HEK293 (cell line): ENCODE results near the gene TOR3A.
A peak's percentile ranks its signal among the peaks of the same experiment; 100 is the strongest.

Experiments
- CTCF ChIA-PET: fragments of 350-600 bp; formaldehyde crosslinking; extraction: SDS; loops from one replicate; lab custom pipeline; 2021; ENCODE audit warnings: antibody characterized with exemption; lab: Yijun Ruan, JAX
- POLR2A ChIA-PET: fragments of 300-600 bp; formaldehyde crosslinking; extraction: SDS; loops from one replicate; lab custom pipeline; 2020; ENCODE audit warnings: antibody characterized with exemption, inconsistent platforms; lab: Yijun Ruan, JAX
- H3K27ac ChIP-seq: fragments of 200-500 bp; sonication (Bioruptor generic); 2 replicates; pipeline ENCODE4 v1.5.1; 2014; ENCODE audit warnings: low read depth, low read length, control low read depth, inconsistent platforms; ENCODE audit errors: extremely low read depth
- H3K36me3 ChIP-seq, 2 experiments: fragments of 200-500 bp in 1 of 2; sonication (Bioruptor generic) in 1 of 2; 1 replicate in 1 of 2; 2 replicates in 1 of 2; pipeline ENCODE4 v1.5.1; 2014 to 2017; ENCODE audit warnings: inconsistent platforms in 2 of 2, low read length in 2 of 2; ENCODE audit not compliant: control insufficient read depth in 2 of 2, insufficient read depth in 1 of 2
- H3K4me1 ChIP-seq: fragments of 200-500 bp; sonication (Bioruptor generic); 2 replicates; pipeline ENCODE4 v1.5.1; 2014; ENCODE audit warnings: mild to moderate bottlenecking, low read length, inconsistent platforms; ENCODE audit not compliant: control insufficient read depth, insufficient read depth
- H3K4me3 ChIP-seq: 2 replicates; pipeline ENCODE4 v1.5.1; 2011; ENCODE audit warnings: low read depth, mild to moderate bottlenecking, control low read depth, low read length, moderate library complexity
- H3K9me3 ChIP-seq: fragments of 200-500 bp; sonication (Bioruptor generic); 2 replicates; pipeline ENCODE4 v1.5.1; 2014; ENCODE audit warnings: low read depth, low read length, inconsistent platforms; ENCODE audit not compliant: control insufficient read depth, insufficient read depth
- SCRT2 ChIP-seq: fragments of 450-650 bp; formaldehyde crosslinking; IDR thresholded peaks from 2 replicates; pipeline ENCODE4 v1.5.1; 2016; ENCODE audit warnings: missing biosample characterization, missing genetic modification characterization
- ZBTB17 ChIP-seq: fragments of 450-650 bp; formaldehyde crosslinking; IDR thresholded peaks from 2 replicates; pipeline ENCODE4 v1.5.1; 2016; ENCODE audit warnings: missing biosample characterization, missing genetic modification characterization
- ZBTB20 ChIP-seq: fragments of 450-650 bp; formaldehyde crosslinking; IDR thresholded peaks from 2 replicates; pipeline ENCODE4 v1.5.1; 2016; ENCODE audit warnings: missing biosample characterization, missing genetic modification characterization
- ZFP41 ChIP-seq: fragments of 450-650 bp; formaldehyde crosslinking; IDR thresholded peaks from 2 replicates; pipeline ENCODE4 v1.5.1; 2016; ENCODE audit warnings: missing biosample characterization, missing genetic modification characterization, borderline replicate concordance
- ZNF10 ChIP-seq: fragments of 450-650 bp; formaldehyde crosslinking; IDR thresholded peaks from 2 replicates; pipeline ENCODE4 v1.5.1; 2017; ENCODE audit warnings: missing biosample characterization, missing genetic modification characterization
- ZNF140 ChIP-seq: fragments of 450-650 bp; formaldehyde crosslinking; IDR thresholded peaks from 2 replicates; pipeline ENCODE4 v1.5.1; 2016; ENCODE audit warnings: missing biosample characterization, missing genetic modification characterization
- ZNF184 ChIP-seq: fragments of 450-650 bp; IDR thresholded peaks from 2 replicates; pipeline ENCODE4 v1.5.1; 2018; ENCODE audit warnings: missing biosample characterization, mild to moderate bottlenecking, missing genetic modification characterization
- ZNF311 ChIP-seq: fragments of 450-650 bp; formaldehyde crosslinking; IDR thresholded peaks from 2 replicates; pipeline ENCODE4 v1.5.1; 2017; ENCODE audit warnings: missing biosample characterization, missing genetic modification characterization, borderline replicate concordance
- ZNF335 ChIP-seq: fragments of 450-650 bp; formaldehyde crosslinking; conservative IDR thresholded peaks from 2 replicates; pipeline ENCODE4 v1.5.1; 2016; ENCODE audit warnings: missing biosample characterization, missing genetic modification characterization
- ZNF354C ChIP-seq: fragments of 450-650 bp; formaldehyde crosslinking; IDR thresholded peaks from 2 replicates; pipeline ENCODE4 v1.5.1; 2016; ENCODE audit warnings: missing biosample characterization, missing genetic modification characterization, low read depth, borderline replicate concordance
- ZNF416 ChIP-seq: fragments of 450-650 bp; formaldehyde crosslinking; IDR thresholded peaks from 2 replicates; pipeline ENCODE4 v1.5.1; 2016; ENCODE audit warnings: missing biosample characterization, missing genetic modification characterization
- ZNF610 ChIP-seq: fragments of 450-650 bp; formaldehyde crosslinking; IDR thresholded peaks from 2 replicates; pipeline ENCODE4 v1.5.1; 2016; ENCODE audit warnings: missing biosample characterization, missing genetic modification characterization, borderline replicate concordance
- ZNF664 ChIP-seq: fragments of 450-650 bp; formaldehyde crosslinking; IDR thresholded peaks from 2 replicates; pipeline ENCODE4 v1.5.1; 2016; ENCODE audit warnings: missing biosample characterization, missing genetic modification characterization
- TF ChIP-seq, protein P1 (sequence below): fragments of 450-650 bp; formaldehyde crosslinking; IDR thresholded peaks from 2 replicates; pipeline ENCODE4 v1.5.1; 2016; ENCODE audit warnings: missing biosample characterization, missing genetic modification characterization
- TF ChIP-seq, protein P2 (sequence below): fragments of 450-650 bp; formaldehyde crosslinking; conservative IDR thresholded peaks from 2 replicates; pipeline ENCODE4 v1.5.1; 2016; ENCODE audit warnings: low read depth, missing biosample characterization, missing genetic modification characterization
- TF ChIP-seq, protein P3 (sequence below): fragments of 450-650 bp; formaldehyde crosslinking; IDR thresholded peaks from 2 replicates; pipeline ENCODE4 v1.5.1; 2016; ENCODE audit warnings: missing biosample characterization, missing genetic modification characterization

TOR3A gene

DNA sequence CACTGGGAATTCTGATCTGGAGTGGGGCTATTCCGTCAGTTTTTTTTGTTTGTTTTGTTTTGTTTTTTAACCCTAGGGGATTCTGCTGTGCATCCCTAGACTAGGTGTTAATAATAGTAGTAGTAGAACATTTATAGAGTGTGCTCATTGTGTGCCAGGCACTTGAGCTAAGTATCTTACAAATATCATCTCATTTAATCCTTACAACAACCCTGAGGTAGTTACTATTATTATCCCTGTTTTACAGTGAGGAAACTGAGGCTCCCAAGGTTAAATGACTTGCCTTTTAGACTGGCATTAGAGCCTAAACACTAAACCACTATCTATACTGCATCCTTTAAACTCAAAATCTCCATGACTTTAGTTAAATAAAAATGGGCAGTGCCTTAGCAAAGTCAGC lies 22.1 kb downstream of the TOR3A start:
- Histone ChIP-seq H3K36me3 (peaks cover 0 to 37% of the 10 kb centered on the region in 2 experiments; a peak in 1 of 3 replicates), H3K27ac (no peak overlapping the region), H3K9me3 (no peaks in the 10 kb centered on the region), H3K4me3 (no peak overlapping the region), H3K4me1 (no peaks in the 10 kb centered on the region)
- TF ChIP-seq ZNF311 (tag by site-specific recombination): no peak
- peak; percentile 72 for TF ChIP-seq ZNF664 (tag by site-specific recombination)
- TF ChIP-seq ZNF184 (tag by site-specific recombination): no peak
- POLR2A ChIA-PET: no interaction called here
- CTCF ChIA-PET: no interaction called here

DNA sequence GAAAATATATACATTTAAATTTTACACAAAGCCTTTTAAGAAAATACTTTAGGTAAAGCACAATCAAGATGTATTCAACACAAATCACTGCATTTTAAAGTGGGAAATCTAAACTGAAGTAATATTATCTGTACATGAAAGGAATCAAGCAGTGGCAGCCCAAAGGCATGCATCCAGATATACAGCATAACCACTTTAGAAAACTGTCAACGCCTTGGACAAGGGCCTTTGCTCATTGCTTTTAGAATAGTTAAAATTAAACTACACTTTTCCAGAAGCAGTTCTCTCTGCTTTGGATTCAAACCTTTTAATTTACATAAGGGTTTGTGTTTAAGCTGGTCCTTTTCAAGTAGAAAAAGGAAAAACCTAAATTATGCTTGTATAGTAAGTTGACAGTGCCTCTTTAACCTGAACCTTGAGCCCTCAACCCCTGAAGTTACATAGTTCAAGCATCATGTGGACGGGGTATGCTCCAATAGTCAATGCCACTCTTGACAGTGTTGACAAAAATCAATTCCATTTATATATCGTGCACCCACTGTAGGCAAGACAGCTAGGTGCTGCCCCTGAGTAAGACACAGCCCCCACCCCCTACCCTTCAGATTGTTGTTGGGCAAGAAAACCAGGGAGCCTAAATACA lies 22.9 kb downstream of the TOR3A start:
- Histone ChIP-seq H3K36me3 (peaks cover 0 to 42% of the 10 kb centered on the region in 2 experiments; a peak in 2 of 3 replicates), H3K4me3 (no peak overlapping the region), H3K4me1 (no peaks in the 10 kb centered on the region), H3K9me3 (no peaks in the 10 kb centered on the region), H3K27ac (no peak overlapping the region)
- ChIA-PET POLR2A (no interaction called here), CTCF (interaction anchor here (0.6 to 1.9 kb wide), 3 partner anchors 15 to 129 kb away, joined by 4 to 5 read pairs (median 5); no protein-coding TSS in a partner anchor)
- TF ChIP-seq ZNF354C (tag by site-specific recombination): no peak

DNA sequence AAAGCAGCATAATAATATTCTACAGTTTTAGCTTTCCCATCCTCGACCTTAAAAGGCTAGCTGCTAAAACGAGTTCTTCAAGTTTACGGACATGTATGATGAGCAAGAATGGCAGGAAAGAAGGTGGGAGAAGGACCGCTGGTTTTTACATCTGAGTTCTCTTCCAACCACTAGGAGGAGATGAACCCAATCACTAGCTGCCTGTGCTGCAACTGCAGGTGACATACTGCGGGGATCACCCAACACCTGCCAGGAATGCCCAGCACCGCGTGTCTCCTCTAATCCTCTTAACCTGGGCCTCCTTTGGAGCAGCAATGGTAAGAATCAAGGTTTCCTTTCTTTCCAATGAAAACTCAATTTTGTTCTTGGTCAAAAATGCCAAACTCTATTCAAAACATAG lies 23.5 kb downstream of the TOR3A start:
- Histone ChIP-seq H3K4me1 (no peaks in the 10 kb centered on the region), H3K36me3 (peaks cover 0 to 45% of the 10 kb centered on the region in 2 experiments; a peak in 2 of 3 replicates), H3K27ac (no peak overlapping the region), H3K9me3 (no peaks in the 10 kb centered on the region), H3K4me3 (no peak overlapping the region)
- POLR2A ChIA-PET: no interaction called here
- CTCF ChIA-PET: interaction anchor here (0.6 to 1.9 kb wide), 5 partner anchors 15 to 466 kb away, joined by 3 to 5 read pairs (median 4); no protein-coding TSS in a partner anchor
- TF ChIP-seq, protein P1, sequence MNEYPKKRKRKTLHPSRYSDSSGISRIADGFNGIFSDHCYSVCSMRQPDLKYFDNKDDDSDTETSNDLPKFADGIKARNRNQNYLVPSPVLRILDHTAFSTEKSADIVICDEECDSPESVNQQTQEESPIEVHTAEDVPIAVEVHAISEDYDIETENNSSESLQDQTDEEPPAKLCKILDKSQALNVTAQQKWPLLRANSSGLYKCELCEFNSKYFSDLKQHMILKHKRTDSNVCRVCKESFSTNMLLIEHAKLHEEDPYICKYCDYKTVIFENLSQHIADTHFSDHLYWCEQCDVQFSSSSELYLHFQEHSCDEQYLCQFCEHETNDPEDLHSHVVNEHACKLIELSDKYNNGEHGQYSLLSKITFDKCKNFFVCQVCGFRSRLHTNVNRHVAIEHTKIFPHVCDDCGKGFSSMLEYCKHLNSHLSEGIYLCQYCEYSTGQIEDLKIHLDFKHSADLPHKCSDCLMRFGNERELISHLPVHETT (tag by site-specific recombination): no peak
- TF ChIP-seq ZFP41 (tag by site-specific recombination): no peak
- TF ChIP-seq ZNF140 (tag by site-specific recombination): no peak
- TF ChIP-seq, all 188 proteins: peak for 0

DNA sequence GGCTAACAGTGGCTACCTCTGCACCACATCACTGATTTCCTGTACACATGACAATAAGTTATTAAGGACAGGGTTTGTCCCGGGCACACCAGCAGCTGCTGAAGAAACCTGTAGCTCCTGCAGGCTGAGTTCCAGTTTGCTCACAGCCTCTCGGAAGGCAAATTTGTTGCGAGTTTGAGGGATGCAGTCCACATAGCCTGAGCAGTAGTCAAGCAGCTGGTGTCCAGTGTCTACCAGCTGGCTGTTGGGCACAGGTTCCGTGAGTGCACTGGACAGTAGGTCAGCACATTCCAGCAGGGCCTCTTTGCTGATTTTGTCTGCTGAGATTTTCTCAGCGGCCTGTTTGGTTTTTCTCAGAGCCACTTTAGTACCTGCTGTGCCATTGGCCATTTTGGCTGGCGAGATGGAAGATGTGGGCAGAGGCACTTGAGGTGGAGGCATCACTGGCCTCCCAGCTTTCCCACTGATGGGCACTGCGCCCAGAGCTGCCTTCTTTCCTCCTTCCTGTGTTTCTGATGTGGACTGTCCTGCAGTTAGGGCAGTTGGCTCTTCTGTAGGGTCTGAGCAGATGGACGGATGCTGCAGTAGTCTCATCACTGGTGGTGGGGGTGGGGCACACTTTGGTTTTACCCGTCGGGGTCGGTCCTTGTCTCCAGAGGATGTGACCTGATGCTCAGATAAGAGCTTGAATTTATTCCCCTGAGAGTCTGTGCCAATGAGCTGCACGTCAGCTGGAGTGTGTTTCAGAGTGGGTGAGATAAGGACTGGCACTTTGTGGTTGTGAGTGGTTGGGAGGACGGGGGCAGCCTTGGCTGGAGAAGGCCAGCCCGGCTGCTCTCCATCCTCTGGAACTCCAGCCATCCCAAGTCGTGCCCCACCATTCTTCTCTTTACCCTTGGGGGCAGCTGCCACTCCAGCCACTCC lies 26.1 kb downstream of the TOR3A start:
- Histone ChIP-seq H3K4me3 (no peak overlapping the region), H3K36me3 (peaks cover 3 to 54% of the 10 kb centered on the region in 2 experiments; a peak in 2 of 3 replicates), H3K9me3 (no peaks in the 10 kb centered on the region), H3K27ac (no peak overlapping the region), H3K4me1 (no peaks in the 10 kb centered on the region)
- POLR2A ChIA-PET: no interaction called here
- CTCF ChIA-PET: interaction anchor here (0.6 to 0.9 kb wide), 2 partner anchors 17 to 77 kb away, joined by 3 read pairs; no protein-coding TSS in a partner anchor
- TF ChIP-seq ZNF10 (no peak), ZNF335 (tag by site-specific recombination) (no peak), ZBTB17 (tag by site-specific recombination) (no peak), ZNF610 (tag by site-specific recombination) (no peak), ZBTB20 (tag by site-specific recombination) (no peak), SCRT2 (tag by site-specific recombination) (no peak), ZNF184 (tag by site-specific recombination) (no peak), ZNF416 (tag by site-specific recombination) (no peak)
- TF ChIP-seq, protein P2, sequence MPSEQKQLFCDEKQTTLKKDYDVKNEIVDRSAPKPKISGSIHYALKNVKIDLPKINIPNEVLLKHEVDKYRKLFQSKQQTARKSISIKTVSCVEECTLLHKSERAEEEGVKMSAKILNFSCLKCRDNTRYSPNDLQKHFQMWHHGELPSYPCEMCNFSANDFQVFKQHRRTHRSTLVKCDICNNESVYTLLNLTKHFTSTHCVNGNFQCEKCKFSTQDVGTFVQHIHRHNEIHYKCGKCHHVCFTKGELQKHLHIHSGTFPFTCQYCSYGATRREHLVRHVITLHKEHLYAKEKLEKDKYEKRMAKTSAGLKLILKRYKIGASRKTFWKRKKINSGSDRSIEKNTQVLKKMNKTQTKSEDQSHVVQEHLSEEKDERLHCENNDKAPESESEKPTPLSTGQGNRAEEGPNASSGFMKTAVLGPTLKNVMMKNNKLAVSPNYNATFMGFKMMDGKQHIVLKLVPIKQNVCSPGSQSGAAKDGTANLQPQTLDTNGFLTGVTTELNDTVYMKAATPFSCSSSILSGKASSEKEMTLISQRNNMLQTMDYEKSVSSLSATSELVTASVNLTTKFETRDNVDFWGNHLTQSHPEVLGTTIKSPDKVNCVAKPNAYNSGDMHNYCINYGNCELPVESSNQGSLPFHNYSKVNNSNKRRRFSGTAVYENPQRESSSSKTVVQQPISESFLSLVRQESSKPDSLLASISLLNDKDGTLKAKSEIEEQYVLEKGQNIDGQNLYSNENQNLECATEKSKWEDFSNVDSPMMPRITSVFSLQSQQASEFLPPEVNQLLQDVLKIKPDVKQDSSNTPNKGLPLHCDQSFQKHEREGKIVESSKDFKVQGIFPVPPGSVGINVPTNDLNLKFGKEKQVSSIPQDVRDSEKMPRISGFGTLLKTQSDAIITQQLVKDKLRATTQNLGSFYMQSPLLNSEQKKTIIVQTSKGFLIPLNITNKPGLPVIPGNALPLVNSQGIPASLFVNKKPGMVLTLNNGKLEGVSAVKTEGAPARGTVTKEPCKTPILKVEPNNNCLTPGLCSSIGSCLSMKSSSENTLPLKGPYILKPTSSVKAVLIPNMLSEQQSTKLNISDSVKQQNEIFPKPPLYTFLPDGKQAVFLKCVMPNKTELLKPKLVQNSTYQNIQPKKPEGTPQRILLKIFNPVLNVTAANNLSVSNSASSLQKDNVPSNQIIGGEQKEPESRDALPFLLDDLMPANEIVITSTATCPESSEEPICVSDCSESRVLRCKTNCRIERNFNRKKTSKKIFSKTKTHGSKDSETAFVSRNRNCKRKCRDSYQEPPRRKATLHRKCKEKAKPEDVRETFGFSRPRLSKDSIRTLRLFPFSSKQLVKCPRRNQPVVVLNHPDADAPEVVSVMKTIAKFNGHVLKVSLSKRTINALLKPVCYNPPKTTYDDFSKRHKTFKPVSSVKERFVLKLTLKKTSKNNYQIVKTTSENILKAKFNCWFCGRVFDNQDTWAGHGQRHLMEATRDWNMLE (tag by site-specific recombination): no peak
- TF ChIP-seq, protein P3, sequence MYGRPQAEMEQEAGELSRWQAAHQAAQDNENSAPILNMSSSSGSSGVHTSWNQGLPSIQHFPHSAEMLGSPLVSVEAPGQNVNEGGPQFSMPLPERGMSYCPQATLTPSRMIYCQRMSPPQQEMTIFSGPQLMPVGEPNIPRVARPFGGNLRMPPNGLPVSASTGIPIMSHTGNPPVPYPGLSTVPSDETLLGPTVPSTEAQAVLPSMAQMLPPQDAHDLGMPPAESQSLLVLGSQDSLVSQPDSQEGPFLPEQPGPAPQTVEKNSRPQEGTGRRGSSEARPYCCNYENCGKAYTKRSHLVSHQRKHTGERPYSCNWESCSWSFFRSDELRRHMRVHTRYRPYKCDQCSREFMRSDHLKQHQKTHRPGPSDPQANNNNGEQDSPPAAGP (tag by site-specific recombination): no peak
